Measurements from ENCODE around the gene RPUSD1.
"Not testable (repeated sequence)": the region's sequence is repeated elsewhere in the genome, so short reads cannot be mapped to it uniquely, and the experiment has no call there.

RPUSD1 gene

GRCh38 chr16:747978-748746 lies 40.0 kb downstream of the RPUSD1 start:
- DNase-seq (ENCODE audit: low read depth in 2 of 2), result no peak

GRCh38 chr16:746637-747036 lies 41.5 kb downstream of the RPUSD1 start:
- no peak for DNase-seq (ENCODE audit: low read depth in 2 of 2)

- no peak for DNase-seq (ENCODE audit: low read depth in 2 of 2)
Observed at GRCh38 chr16:745739-746138, 42.4 kb downstream of the RPUSD1 start.

- no peak for DNase-seq (ENCODE audit: low read depth in 2 of 2)
Observed at GRCh38 chr16:743794-744500, 44.2 kb downstream of the RPUSD1 start.

DNA sequence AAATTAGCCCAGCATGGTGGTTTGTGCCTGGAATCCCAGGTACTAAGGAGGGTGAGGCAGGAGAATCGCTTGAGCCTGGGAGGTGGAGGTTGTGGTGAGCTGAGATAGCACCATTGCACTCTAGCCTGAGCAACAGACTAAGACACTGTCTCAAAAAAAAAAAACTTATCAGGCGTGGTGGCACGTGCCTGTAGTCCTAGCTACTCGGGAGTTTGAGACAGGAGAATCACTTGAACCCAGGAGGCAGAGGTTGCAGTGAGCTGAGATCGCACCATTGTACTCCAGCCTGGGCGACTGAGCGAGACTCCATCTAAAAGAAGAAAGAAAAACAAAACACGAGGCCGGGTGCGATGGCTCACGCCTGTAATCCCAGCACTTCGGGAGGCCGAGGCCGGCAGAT lies 45.3 kb downstream of the RPUSD1 start:
- DNase-seq (ENCODE audit: low read depth in 2 of 2), result not testable (repeated sequence)

GRCh38 chr16:741986-742629 lies 46.1 kb downstream of the RPUSD1 start:
- DNase-seq (ENCODE audit: low read depth in 2 of 2), result no peak

DNA sequence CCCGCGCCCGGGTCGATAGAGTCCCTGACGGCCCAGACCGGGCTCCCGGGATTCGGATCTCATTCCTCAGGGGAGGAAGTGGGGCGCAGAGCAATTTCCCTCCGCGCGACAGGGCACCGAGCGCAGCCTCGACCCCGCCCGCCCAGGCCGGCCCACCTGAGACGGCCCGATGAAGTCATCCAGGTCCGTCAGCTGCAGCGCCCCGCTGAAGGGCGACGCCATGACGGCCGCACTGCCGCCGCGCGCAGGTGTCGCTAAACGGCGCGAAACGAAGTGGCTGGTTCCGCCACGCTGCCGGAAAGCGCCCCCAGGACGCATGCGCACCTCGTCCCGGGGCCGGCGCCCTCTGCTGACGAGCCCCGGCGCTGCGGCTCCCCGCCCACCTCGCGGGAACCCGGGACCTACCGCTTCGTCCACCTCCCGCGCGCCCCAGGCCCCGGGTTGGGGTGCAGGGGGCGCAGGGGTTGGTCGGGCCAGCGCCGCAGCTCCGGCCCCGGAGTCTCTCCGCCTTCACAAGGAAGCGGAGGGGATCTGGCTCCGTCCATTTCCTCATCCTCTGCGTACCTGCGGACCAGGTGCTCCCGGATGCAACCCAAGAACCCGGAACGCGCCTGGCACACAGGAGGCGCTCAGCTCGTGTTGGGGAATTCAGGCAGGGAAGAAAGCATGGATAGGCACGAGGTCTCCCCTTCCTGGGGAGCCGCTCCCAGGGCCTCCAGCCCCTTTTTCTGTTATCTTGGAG lies 47.2 kb downstream of the RPUSD1 start, which contains the start of gene CIAO3:
Gene CIAO3, minus strand, starts transcription at position 234 of the 742 bp plus-strand sequence. Its CDS starts 12 bp downstream, at position 222.
- peak; percentile 86 to 94 for DNase-seq (ENCODE audit: low read depth in 2 of 2)

DNA sequence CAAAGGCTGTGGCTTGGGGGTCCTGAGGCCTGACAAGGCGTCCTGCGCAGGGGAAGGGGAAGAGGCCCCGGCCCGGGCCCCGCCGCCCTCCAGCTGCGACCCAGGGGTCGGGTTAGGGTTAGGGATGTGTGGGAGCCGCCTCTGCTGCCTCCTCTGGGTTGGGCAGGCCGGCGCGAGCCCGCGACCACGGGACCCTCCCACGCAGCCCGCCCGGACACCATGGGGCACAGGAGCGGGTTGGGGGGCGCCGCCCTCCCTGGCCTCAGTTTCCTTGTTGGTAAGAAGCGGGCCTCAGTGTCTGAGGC lies 47.8 kb downstream of the RPUSD1 start:
- no peak for DNase-seq (ENCODE audit: low read depth in 2 of 2)

DNA sequence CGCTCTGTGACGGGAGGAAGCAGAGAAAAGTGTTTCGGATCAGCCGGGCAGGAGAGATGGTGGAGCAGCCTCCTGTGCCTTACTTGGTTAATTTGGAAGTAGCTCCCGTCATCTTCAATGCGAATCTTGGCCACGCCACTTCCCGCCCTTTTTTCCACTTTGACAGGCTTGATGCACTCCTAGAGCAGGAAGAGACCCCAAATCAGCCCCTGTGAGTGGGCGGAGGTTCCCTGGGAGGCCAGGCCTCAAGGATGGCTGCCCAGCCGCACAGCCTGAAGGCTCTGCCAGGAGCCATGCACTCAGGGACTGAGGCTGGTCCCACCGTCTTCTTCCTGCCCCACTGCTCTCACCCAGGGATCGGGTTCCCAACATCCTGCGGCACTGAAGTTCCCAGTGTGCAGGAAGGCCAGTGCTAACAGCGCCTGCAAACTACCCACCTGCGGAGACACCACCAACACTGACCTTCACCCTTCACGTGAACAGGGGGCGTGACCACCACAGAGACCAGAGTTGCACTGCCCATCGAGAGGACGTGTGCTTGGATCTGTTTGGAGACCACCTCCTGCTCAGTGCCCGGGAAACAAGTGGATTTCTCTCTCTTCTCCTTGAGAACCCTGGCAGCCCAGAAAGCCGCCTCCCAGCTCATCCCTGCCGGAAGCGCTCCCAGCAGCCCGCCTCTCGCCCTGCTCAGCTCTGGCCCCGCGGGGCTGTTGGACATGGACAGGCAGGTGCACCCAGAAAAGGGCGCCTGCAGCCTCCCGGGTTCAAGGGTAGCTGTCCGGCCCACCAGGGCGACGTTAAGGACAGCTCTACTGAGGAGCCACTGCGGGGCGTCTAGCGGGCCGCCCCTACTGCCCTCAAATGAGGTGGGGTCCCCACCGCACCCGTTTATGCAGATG lies 48.4 kb downstream of the RPUSD1 start:
- DNase-seq (ENCODE audit: low read depth in 2 of 2), result no peak

DNA sequence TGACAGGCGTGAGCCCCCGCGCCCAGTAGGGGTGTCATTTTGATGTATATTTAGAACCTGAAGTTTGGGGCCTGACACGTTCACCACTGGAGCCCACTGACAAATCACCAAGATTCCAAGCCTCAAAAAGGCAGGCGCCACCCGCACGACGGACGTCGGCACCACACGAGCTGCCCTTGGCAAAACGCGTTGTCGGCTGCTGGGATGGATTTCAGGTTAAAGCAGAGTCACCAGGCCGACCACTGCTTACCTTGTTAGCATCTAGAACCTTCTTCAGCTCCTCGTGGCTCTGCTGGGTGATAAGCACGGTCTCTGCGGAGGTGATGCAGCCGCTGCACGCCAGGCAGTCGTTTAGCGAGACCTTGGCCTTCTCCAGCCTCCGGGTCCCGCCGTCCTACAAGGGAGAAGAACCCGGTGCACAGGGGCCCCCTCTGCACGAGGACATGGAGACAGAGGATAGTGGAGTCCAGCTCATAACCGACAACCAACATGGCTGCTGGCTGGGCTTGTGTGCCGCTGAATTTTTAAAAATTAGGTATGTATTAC lies 51.2 kb downstream of the RPUSD1 start:
- no peak for DNase-seq (ENCODE audit: low read depth in 2 of 2)

DNA sequence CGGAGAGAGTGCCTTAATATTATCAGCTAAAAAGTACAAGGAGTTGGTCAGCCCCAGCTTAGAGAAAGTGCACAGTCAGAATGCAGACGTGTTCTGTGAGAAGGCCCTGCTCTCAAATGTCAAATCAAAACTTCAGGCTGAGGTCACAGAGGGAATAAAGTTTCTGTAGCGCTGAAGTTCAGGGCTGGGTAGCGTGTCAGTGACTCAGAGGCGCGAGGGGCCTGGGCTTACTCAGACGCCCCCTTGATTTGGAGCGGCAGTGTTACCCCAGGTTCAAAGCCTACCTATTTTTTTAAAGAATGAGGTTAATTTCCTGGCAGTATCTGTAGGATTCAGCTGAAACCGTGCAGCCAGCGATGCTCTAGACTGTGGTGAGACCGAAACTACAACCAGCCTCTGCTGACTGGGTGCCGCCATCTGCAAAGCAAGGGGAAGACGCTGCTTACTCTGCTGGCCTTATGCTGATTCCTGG lies 52.2 kb downstream of the RPUSD1 start:
- peak in 1 of 2 donors; percentile 68 for DNase-seq (ENCODE audit: low read depth in 2 of 2)

GRCh38 chr16:734981-735881 lies 53.0 kb downstream of the RPUSD1 start:
- no peak for DNase-seq (ENCODE audit: low read depth in 2 of 2)

Measured in stimulated activated CD4-positive, alpha-beta T cell treated with anti-CD3 and anti-CD28 coated beads, Interleukin-4, amount 100 ng/mL, for 48 hours (primary cell).